H9 (cell line): ENCODE measurements around the gene ARID1B. TPM values are rescaled to one million over a fixed set of nuclear protein-coding genes. Genes with fewer than 3 reads are reported as not detected.
A peak's percentile ranks its signal among the peaks of the same experiment; 100 is the strongest.

Experiments used
- DNase-seq: peaks from one replicate; pipeline ENCODE4 v3.0.0-alpha.2; 2017
- H2AFZ ChIP-seq: one replicate; pipeline ENCODE4 v1.6.1; 2013; ENCODE audit warnings: mild to moderate bottlenecking, low read length, control low read depth, moderate library complexity
- H2AK5ac ChIP-seq: 2 replicates; pipeline ENCODE4 v1.6.1; 2013; ENCODE audit warnings: low read length, control low read depth, mixed read lengths; ENCODE audit not compliant: insufficient read length
- H2BK120ac ChIP-seq: one replicate; pipeline ENCODE4 v1.6.1; 2013; ENCODE audit warnings: low read depth, mild to moderate bottlenecking, low read length, control low read depth, inconsistent platforms; ENCODE audit not compliant: poor library complexity, severe bottlenecking
- H2BK12ac ChIP-seq: 2 replicates; pipeline ENCODE4 v1.6.1; 2013; ENCODE audit warnings: low read length, control low read depth, mixed read lengths, low read depth; ENCODE audit not compliant: insufficient read length
- H2BK15ac ChIP-seq: 2 replicates; pipeline ENCODE4 v1.6.1; 2013; ENCODE audit warnings: low read depth, low read length, control low read depth
- H2BK20ac ChIP-seq: one replicate; pipeline ENCODE4 v1.6.1; 2013; ENCODE audit warnings: low read depth, mild to moderate bottlenecking, low read length, control low read depth, inconsistent platforms; ENCODE audit not compliant: poor library complexity, severe bottlenecking
- H2BK5ac ChIP-seq: 2 replicates; pipeline ENCODE4 v1.6.1; 2013; ENCODE audit warnings: low read length, control low read depth, mixed read lengths; ENCODE audit not compliant: insufficient read length
- H3K14ac ChIP-seq: 2 replicates; pipeline ENCODE4 v1.6.1; 2013; ENCODE audit warnings: low read length, control low read depth; ENCODE audit not compliant: insufficient read depth
- H3K18ac ChIP-seq: 2 replicates; pipeline ENCODE4 v1.6.1; 2013; ENCODE audit warnings: low read depth, mild to moderate bottlenecking, mixed read lengths, low read length, control low read depth; ENCODE audit not compliant: insufficient read length
- H3K23ac ChIP-seq: 2 replicates; pipeline ENCODE4 v1.6.1; 2013; ENCODE audit warnings: low read length, control low read depth, mixed read lengths, low read depth; ENCODE audit not compliant: insufficient read length
- H3K23me2 ChIP-seq: 2 replicates; pipeline ENCODE4 v1.6.1; 2013; ENCODE audit warnings: low read depth, mild to moderate bottlenecking, mixed read lengths, low read length, control low read depth; ENCODE audit not compliant: insufficient read length, poor library complexity, severe bottlenecking
- H3K27ac ChIP-seq: 2 replicates; pipeline ENCODE4 v1.5.1; 2013; ENCODE audit warnings: low read length, control low read depth, mixed read lengths, low read depth; ENCODE audit not compliant: insufficient read length
- H3K27me3 ChIP-seq: 2 replicates; pipeline ENCODE4 v1.6.1; 2013; ENCODE audit warnings: low read length, control low read depth, inconsistent platforms; ENCODE audit not compliant: insufficient read depth
- H3K4ac ChIP-seq: 2 replicates; pipeline ENCODE4 v1.6.1; 2013; ENCODE audit warnings: low read depth, mild to moderate bottlenecking, control low read depth, inconsistent platforms, low read length, moderate library complexity
- H3K4me1 ChIP-seq: 2 replicates; pipeline ENCODE4 v1.6.1; 2013; ENCODE audit warnings: low read length, control low read depth, inconsistent platforms; ENCODE audit not compliant: insufficient read depth
- H3K4me2 ChIP-seq: 2 replicates; pipeline ENCODE4 v1.6.1; 2013; ENCODE audit warnings: low read length, control low read depth, mixed read lengths; ENCODE audit not compliant: insufficient read length, insufficient read depth
- H3K56ac ChIP-seq: 2 replicates; pipeline ENCODE4 v1.6.1; 2013; ENCODE audit warnings: low read depth, mild to moderate bottlenecking, mixed read lengths, low read length, control low read depth; ENCODE audit not compliant: insufficient read length
- H3K79me1 ChIP-seq: 2 replicates; pipeline ENCODE4 v1.6.1; 2013; ENCODE audit warnings: low read depth, mild to moderate bottlenecking, moderate library complexity, low read length, control low read depth, inconsistent platforms; ENCODE audit not compliant: insufficient read depth, poor library complexity, severe bottlenecking
- H3K79me2 ChIP-seq: 2 replicates; pipeline ENCODE4 v1.6.1; 2013; ENCODE audit warnings: low read length, control low read depth, inconsistent platforms; ENCODE audit not compliant: insufficient read depth
- H3K9ac ChIP-seq: 2 replicates; pipeline ENCODE4 v1.6.1; 2013; ENCODE audit warnings: low read length, control low read depth, mixed read lengths; ENCODE audit not compliant: insufficient read length; ENCODE audit errors: extremely low read depth
- H3K9me3 ChIP-seq: one replicate; pipeline ENCODE4 v1.6.1; 2013; ENCODE audit warnings: low read depth, low read length, inconsistent platforms; ENCODE audit not compliant: control insufficient read depth
- H3T11ph ChIP-seq: one replicate; pipeline ENCODE4 v1.6.1; 2013; ENCODE audit warnings: mild to moderate bottlenecking, low read length, control low read depth, inconsistent platforms
- H4K20me1 ChIP-seq: one replicate; pipeline ENCODE4 v1.6.1; 2013; ENCODE audit not compliant: control insufficient read depth, insufficient read length, insufficient read depth
- H4K5ac ChIP-seq: 2 replicates; pipeline ENCODE4 v1.6.1; 2013; ENCODE audit warnings: low read depth, mild to moderate bottlenecking, mixed read lengths, low read length, control low read depth; ENCODE audit not compliant: insufficient read length
- H4K8ac ChIP-seq: replicated peaks from 2 replicates; pipeline ENCODE4 v1.6.1; 2013; ENCODE audit warnings: low read length, control low read depth, mixed read lengths, low read depth; ENCODE audit not compliant: insufficient read length
- H4K91ac ChIP-seq: 2 replicates; pipeline ENCODE4 v1.6.1; 2013; ENCODE audit warnings: low read depth, mild to moderate bottlenecking, moderate library complexity, mixed read lengths, low read length, control low read depth; ENCODE audit not compliant: insufficient read length
- H3K27ac Mint-ChIP-seq, 3 experiments: 2 replicates in 2 of 3; 3 replicates in 1 of 3; pipeline ENCODE4 v1.8.0; 2020 to 2021; ENCODE audit warnings: mixed read lengths in 3 of 3, mild to moderate bottlenecking in 1 of 3, moderate library complexity in 1 of 3
- H3K27me3 Mint-ChIP-seq: 2 replicates; pipeline ENCODE4 v1.8.0; 2021; ENCODE audit warnings: low read depth, mild to moderate bottlenecking, moderate library complexity, mixed read lengths
- H3K36me3 Mint-ChIP-seq, 3 experiments: 2 replicates in 2 of 3; 3 replicates in 1 of 3; pipeline ENCODE4 v1.8.0; 2020 to 2021; ENCODE audit warnings: low read depth in 3 of 3, mixed read lengths in 3 of 3; ENCODE audit not compliant: insufficient read depth in 1 of 3
- H3K4me1 Mint-ChIP-seq, 2 experiments: 2 replicates each; pipeline ENCODE4 v1.8.0; 2020; ENCODE audit warnings: mixed read lengths in 2 of 2
- H3K4me3 Mint-ChIP-seq, 2 experiments: 2 replicates in 1 of 2; 3 replicates in 1 of 2; pipeline ENCODE4 v1.8.0; 2020 to 2021; ENCODE audit warnings: mild to moderate bottlenecking in 2 of 2, mixed read lengths in 2 of 2, moderate library complexity in 1 of 2
- H3K9me3 Mint-ChIP-seq, 2 experiments: 2 replicates in 1 of 2; 3 replicates in 1 of 2; pipeline ENCODE4 v1.8.0; 2020; ENCODE audit warnings: mild to moderate bottlenecking in 2 of 2, mixed read lengths in 2 of 2, moderate library complexity in 1 of 2
- CTCF ChIP-seq: fragments of 200-600 bp; sonication (generic); conservative IDR thresholded peaks from 3 replicates; pipeline ENCODE4 v1.8.0; 2021; ENCODE audit warnings: antibody characterized with exemption, mild to moderate bottlenecking
- WGBS: extraction: QIAGEN DNeasy Blood & Tissue Kit; methylation state at CpG from one replicate; pipeline ENCODE4 v1.1.7; 2013; ENCODE audit warnings: missing lambda C conversion rate, low lambda C conversion rate, mixed read lengths; ENCODE audit not compliant: insufficient read length; ENCODE audit errors: extremely low coverage; 5-methylcytosine and 5-hydroxymethylcytosine counted together
- total RNA-seq: library from RNA; stranded (reverse); gene quantifications from 2 replicates; pipeline ENCODE4 v1.2.1, GENCODE V29; 2021

ARID1B gene
- total RNA-seq, 1 experiment from 2014 or later = 88.2 TPM

- no peak overlapping the region for H3K14ac ChIP-seq
- no peaks in the 10 kb centered on the region for H3K9me3 ChIP-seq
- H2BK20ac ChIP-seq = no peak overlapping the region
- no peak overlapping the region for H2AFZ ChIP-seq
- no peak overlapping the region for H4K91ac ChIP-seq
- no peak overlapping the region for H3K4me2 ChIP-seq
- H3K18ac ChIP-seq = no peak overlapping the region
- H2BK5ac ChIP-seq = no peak overlapping the region
- DNase-seq = no peak
- Mint-ChIP-seq H3K36me3 (peaks cover 15 to 37% (median 21%) of the 10 kb centered on the region in 3 experiments), H3K27ac (peak overlapping the region; percentile 14 to 66 (median 55); a peak in 2 of 7 replicates), H3K4me1 (peaks cover 26 to 28% of the 10 kb centered on the region in 2 experiments), H3K4me3 (no peak overlapping the region), H3K27me3 (no peaks in the 10 kb centered on the region; the same call in 1 of the 2 replicates), H3K9me3 (peaks cover 0 to 4% of the 10 kb centered on the region in 2 experiments; a peak in 2 of 5 replicates)
- no peak overlapping the region for H2BK12ac ChIP-seq
- peaks cover 9% of the 10 kb centered on the region; the same call in 1 of the 2 replicates for H3K4me1 ChIP-seq
- no peaks in the 10 kb centered on the region for H3K79me1 ChIP-seq
- H3K27ac ChIP-seq = no peak overlapping the region
- no peak overlapping the region for H4K5ac ChIP-seq
- H3K27me3 ChIP-seq = no peaks in the 10 kb centered on the region
- no peak overlapping the region for H2AK5ac ChIP-seq
- no peak overlapping the region for H3K56ac ChIP-seq
- no CpG with 5 or more reads among the region's 11 CpGs for WGBS
- no peaks in the 10 kb centered on the region for H3K23me2 ChIP-seq
- no peak overlapping the region for H2BK120ac ChIP-seq
- no peak overlapping the region for H3K4ac ChIP-seq
- no peak overlapping the region for H3K23ac ChIP-seq
- H2BK15ac ChIP-seq = no peak overlapping the region
- no peak for TF ChIP-seq CTCF
- no peak overlapping the region for H4K8ac ChIP-seq
- H3K9ac ChIP-seq = no peak overlapping the region
- H4K20me1 ChIP-seq = no peaks in the 10 kb centered on the region
- no peaks in the 10 kb centered on the region for H3K79me2 ChIP-seq
- H3T11ph ChIP-seq = no peak overlapping the region
Measured at GRCh38 chr6:157151029-157151428, 373.9 kb downstream of the ARID1B start.
